ENCODE results near the gene FHIT.

GRCh38 chr3:59751606-59752005, 1499.6 kb downstream of the FHIT start:
- no peak for TF ChIP-seq EZH2 (IDR thresholded peaks at IDR 0.05; ENCODE audit: borderline replicate concordance, control insufficient read depth, low read depth, low read length)
- TF ChIP-seq BHLHE40 (IDR thresholded peaks at IDR 0.05; ENCODE audit: borderline replicate concordance in 1 of 2, low read depth in 2 of 2, low read length in 1 of 2): no peak
- no peak for TF ChIP-seq CTCF (IDR thresholded peaks at IDR 0.05 in 2 of 3, conservative IDR thresholded peaks at IDR 0.05 in 1 of 3; ENCODE audit: control insufficient read depth in 2 of 3, extremely low read depth in 1 of 3, insufficient read depth in 1 of 3, low read depth in 3 of 3, low read length in 3 of 3)
